Thoracic aorta (tissue), 2 donors: ENCODE data around the gene ADARB2. TPM values are rescaled to one million over a fixed set of nuclear protein-coding genes. Genes with fewer than 3 reads are reported as not detected.

Experiments
- ATAC-seq: fragments of 150-250 bp; one replicate; pipeline ENCODE4 v1.8.0; 2017; ENCODE audit warnings: low read depth; ENCODE audit not compliant: insufficient number of reproducible peaks, low FRiP score
- DNase-seq: peaks from one replicate; pipeline ENCODE4 v3.0.0-alpha.2; 2020; ENCODE audit warnings: low spot score
- H3K27ac ChIP-seq, 2 donors: fragments of 200-600 bp; sonication (generic); 1 replicate in 1 of 2; 2 replicates in 1 of 2; pipeline ENCODE4 v1.5.1; 2016; ENCODE audit warnings: mild to moderate bottlenecking in 2 of 2, moderate library complexity in 2 of 2
- H3K27me3 ChIP-seq: fragments of 200-600 bp; sonication (generic); replicated peaks from 2 replicates; pipeline ENCODE4 v1.6.0; 2016; ENCODE audit warnings: mild to moderate bottlenecking; ENCODE audit not compliant: insufficient read depth
- H3K36me3 ChIP-seq: fragments of 200-600 bp; sonication (generic); one replicate; pipeline ENCODE4 v1.5.1; 2016
- H3K4me1 ChIP-seq, 2 donors: fragments of 200-600 bp; sonication (generic); 1 replicate in 1 of 2; 2 replicates in 1 of 2; pipeline versions ENCODE4 v1.5.1 to v1.6.0; 2016; ENCODE audit warnings: low read depth in 2 of 2, mild to moderate bottlenecking in 1 of 2; ENCODE audit not compliant: control insufficient read depth in 1 of 2
- H3K4me3 ChIP-seq: fragments of 200-600 bp; sonication (generic); 2 replicates; pipeline ENCODE4 v1.5.1; 2016; ENCODE audit warnings: mild to moderate bottlenecking
- H3K9me3 ChIP-seq: fragments of 200-600 bp; sonication (generic); 2 replicates; pipeline ENCODE4 v1.5.1; 2016
- CTCF ChIP-seq: fragments of 200-600 bp; sonication (generic); IDR thresholded peaks from one replicate; pipeline ENCODE4 v1.5.1; 2019; ENCODE audit warnings: antibody characterized with exemption
- total RNA-seq, 2 donors: library from RNA; depleted of rRNA; stranded (reverse); fragments of >200 nt; gene quantifications; one replicate each; pipeline versions ENCODE4 v1.1.0 to v1.2.3, GENCODE V29; 2016

ADARB2 gene
- total RNA-seq, 2 donors from 2014 or later, result 0.71 to 3.1 TPM

GRCh38 chr10:1409392-1409791 lies 327.9 kb downstream of the ADARB2 start:
- Histone ChIP-seq H3K4me1 (no peaks in the 10 kb centered on the region), H3K36me3 (no peaks in the 10 kb centered on the region), H3K27me3 (no peaks in the 10 kb centered on the region), H3K9me3 (no peaks in the 10 kb centered on the region), H3K4me3 (no peak overlapping the region), H3K27ac (no peak overlapping the region)
- DNase-seq (no peak), ATAC-seq (no peak)
- no peak for TF ChIP-seq CTCF

GRCh38 chr10:1408651-1409367 lies 328.5 kb downstream of the ADARB2 start:
- Histone ChIP-seq H3K9me3 (no peaks in the 10 kb centered on the region), H3K27ac (no peak overlapping the region), H3K27me3 (no peaks in the 10 kb centered on the region), H3K36me3 (no peaks in the 10 kb centered on the region), H3K4me1 (no peaks in the 10 kb centered on the region), H3K4me3 (no peak overlapping the region)
- no peak for TF ChIP-seq CTCF
- DNase-seq (no peak), ATAC-seq (no peak)

- no peaks in the 10 kb centered on the region for H3K27me3 ChIP-seq
- TF ChIP-seq CTCF, result no peak
These were observed 330.1 kb downstream of the ADARB2 start for GRCh38 chr10:1406967-1407945.

GRCh38 chr10:1406132-1406966 lies 331.0 kb downstream of the ADARB2 start:
- no peaks in the 10 kb centered on the region for H3K9me3 ChIP-seq
- H3K4me3 ChIP-seq, result no peak overlapping the region
- H3K27ac ChIP-seq, result no peak overlapping the region
- TF ChIP-seq CTCF, result no peak
- DNase-seq, result no peak
- ATAC-seq, result no peak
- H3K36me3 ChIP-seq, result no peaks in the 10 kb centered on the region
- no peaks in the 10 kb centered on the region for H3K4me1 ChIP-seq
- no peaks in the 10 kb centered on the region for H3K27me3 ChIP-seq

More at GRCh38 chr10:1406967-1407945, 330.1 kb downstream of the ADARB2 start:
- H3K4me3 ChIP-seq, result no peak overlapping the region
- DNase-seq (no peak), ATAC-seq (no peak)
- no peak overlapping the region for H3K27ac ChIP-seq
- no peaks in the 10 kb centered on the region for H3K4me1 ChIP-seq
- H3K36me3 ChIP-seq, result no peaks in the 10 kb centered on the region
- no peaks in the 10 kb centered on the region for H3K9me3 ChIP-seq
